ENCODE results near the gene HPD. TPM values are rescaled to one million over a fixed set of nuclear protein-coding genes. Genes with fewer than 3 reads are reported as not detected.
"Not testable (repeated sequence)": the region's sequence is repeated elsewhere in the genome, so short reads cannot be mapped to it uniquely, and the experiment has no call there.

Gene HPD
- total RNA-seq, 1 experiment from 2014 or later, result 0.20 TPM

DNA sequence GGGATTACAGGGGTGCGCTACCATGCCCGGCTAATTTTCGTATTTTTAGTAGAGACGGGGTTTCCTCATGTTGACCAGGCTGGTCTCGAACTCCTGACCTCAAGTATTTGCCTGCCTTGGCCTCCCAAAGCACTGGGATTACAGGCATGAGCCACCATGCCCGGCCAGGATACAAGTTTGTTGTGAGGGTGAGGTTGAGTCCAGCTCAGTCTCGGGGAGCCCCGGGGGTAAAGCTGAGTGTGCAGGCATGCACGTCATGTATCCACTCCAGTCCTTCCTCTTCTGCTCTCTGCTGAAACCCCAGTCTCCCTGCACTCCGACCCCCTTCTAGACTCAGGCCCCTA lies 369 bp downstream of the HPD start:
- H3K4me3 ChIP-seq (ENCODE audit: low read depth, low read length), result no peak overlapping the region
- TF ChIP-seq, protein P1, sequence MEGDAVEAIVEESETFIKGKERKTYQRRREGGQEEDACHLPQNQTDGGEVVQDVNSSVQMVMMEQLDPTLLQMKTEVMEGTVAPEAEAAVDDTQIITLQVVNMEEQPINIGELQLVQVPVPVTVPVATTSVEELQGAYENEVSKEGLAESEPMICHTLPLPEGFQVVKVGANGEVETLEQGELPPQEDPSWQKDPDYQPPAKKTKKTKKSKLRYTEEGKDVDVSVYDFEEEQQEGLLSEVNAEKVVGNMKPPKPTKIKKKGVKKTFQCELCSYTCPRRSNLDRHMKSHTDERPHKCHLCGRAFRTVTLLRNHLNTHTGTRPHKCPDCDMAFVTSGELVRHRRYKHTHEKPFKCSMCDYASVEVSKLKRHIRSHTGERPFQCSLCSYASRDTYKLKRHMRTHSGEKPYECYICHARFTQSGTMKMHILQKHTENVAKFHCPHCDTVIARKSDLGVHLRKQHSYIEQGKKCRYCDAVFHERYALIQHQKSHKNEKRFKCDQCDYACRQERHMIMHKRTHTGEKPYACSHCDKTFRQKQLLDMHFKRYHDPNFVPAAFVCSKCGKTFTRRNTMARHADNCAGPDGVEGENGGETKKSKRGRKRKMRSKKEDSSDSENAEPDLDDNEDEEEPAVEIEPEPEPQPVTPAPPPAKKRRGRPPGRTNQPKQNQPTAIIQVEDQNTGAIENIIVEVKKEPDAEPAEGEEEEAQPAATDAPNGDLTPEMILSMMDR (IDR thresholded peaks at IDR 0.05; ENCODE audit: insufficient read depth in 1 of 2, low read depth in 1 of 2, low read length in 1 of 2, severe bottlenecking in 1 of 2, unreplicated experiment in 1 of 2), result no peak
- DNase-seq, result no peak
- Mint-ChIP-seq H3K9me3 (ENCODE audit: unreplicated experiment) (no peaks in the 10 kb centered on the region), H3K27ac (ENCODE audit: unreplicated experiment) (no peak overlapping the region), H3K4me1 (ENCODE audit: low read depth, unreplicated experiment) (no peaks in the 10 kb centered on the region), H3K4me3 (ENCODE audit: unreplicated experiment) (no peak overlapping the region), H3K36me3 (ENCODE audit: insufficient read depth, unreplicated experiment) (no peaks in the 10 kb centered on the region), H3K27me3 (ENCODE audit: insufficient read depth, unreplicated experiment) (no peaks in the 10 kb centered on the region)
- intact Hi-C loops (cut with micrococcal nuclease; ENCODE audit: unreplicated experiment), result no loop called here
- CTCF ChIA-PET, result no interaction called here
- no peaks in the 10 kb centered on the region for H3K27me3 ChIP-seq (replicated peaks; ENCODE audit: control insufficient read depth, insufficient read depth, low read length)
- BruUV-seq (replicated peaks), result no TSS peak
- H3K36me3 ChIP-seq (ENCODE audit: control insufficient read depth, insufficient read depth, low read length), result no peaks in the 10 kb centered on the region
- no peaks in the 10 kb centered on the region for H3K9me3 ChIP-seq
- H3K4me1 ChIP-seq, result peaks cover 18% of the 10 kb centered on the region
- POLR2A ChIA-PET, result no interaction called here

DNA sequence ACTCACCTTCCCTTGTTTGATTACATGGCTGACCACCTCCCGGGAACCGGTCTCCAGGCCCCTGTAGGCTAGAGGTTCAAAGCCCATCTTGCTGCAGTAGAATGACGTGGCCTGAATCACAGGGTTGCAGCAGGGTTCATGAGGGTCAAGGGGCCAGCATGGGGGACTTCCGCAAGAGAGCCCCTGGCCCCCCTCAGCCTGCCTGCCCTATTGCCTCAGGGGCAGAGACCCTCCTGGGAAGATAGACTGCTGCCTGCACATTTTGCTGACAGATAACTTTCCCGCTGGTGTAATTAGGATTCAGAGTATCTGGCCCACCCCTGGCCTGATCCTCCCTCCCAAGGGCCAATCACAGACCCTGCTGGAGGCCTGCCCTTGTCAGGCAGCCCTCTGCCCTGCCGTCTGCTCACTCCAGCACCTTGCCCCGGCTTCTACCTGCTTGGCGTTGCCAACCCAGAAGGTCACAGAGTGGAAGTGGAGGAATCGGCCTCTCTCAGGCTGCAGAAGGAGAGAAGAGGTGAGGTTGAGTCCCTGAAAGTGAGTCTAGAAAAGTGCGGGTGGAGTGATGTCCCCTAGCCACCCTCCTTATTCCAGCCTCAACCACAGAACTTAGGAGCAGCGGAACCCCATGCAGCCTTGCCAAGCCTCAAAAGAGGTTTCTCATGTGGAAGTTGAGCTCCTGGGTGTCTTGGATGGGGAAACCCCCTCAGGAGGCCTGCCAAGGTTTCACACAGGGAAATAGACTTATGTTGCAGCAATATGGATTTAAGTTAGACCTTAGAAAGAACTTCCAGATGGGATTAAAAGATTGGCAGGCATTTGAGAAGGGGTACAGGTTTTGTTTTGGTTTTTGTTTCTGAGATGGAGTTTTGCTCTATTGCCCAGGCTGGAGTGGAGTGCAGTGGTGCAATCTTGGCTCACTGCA lies 1.1 kb downstream of the HPD start:
- no peaks in the 10 kb centered on the region for H3K9me3 Mint-ChIP-seq (ENCODE audit: unreplicated experiment)
- TF ChIP-seq, protein P1 (IDR thresholded peaks at IDR 0.05; ENCODE audit: insufficient read depth in 1 of 2, low read depth in 1 of 2, low read length in 1 of 2, severe bottlenecking in 1 of 2, unreplicated experiment in 1 of 2), result no peak
- Histone ChIP-seq H3K4me1 (peaks cover 18% of the 10 kb centered on the region), H3K9me3 (no peaks in the 10 kb centered on the region), H3K36me3 (ENCODE audit: control insufficient read depth, insufficient read depth, low read length) (no peaks in the 10 kb centered on the region), H3K4me3 (ENCODE audit: low read depth, low read length) (no peak overlapping the region), H3K27me3 (replicated peaks; ENCODE audit: control insufficient read depth, insufficient read depth, low read length) (no peaks in the 10 kb centered on the region)
- no peaks in the 10 kb centered on the region for H3K4me1 Mint-ChIP-seq (ENCODE audit: low read depth, unreplicated experiment)
- ChIA-PET POLR2A (no interaction called here), CTCF (no interaction called here)
- no TSS peak for BruUV-seq (replicated peaks)
- intact Hi-C loops (cut with micrococcal nuclease; ENCODE audit: unreplicated experiment), result no loop called here
- H3K27ac Mint-ChIP-seq (ENCODE audit: unreplicated experiment), result no peak overlapping the region
- no peak for DNase-seq
- H3K27me3 Mint-ChIP-seq (ENCODE audit: insufficient read depth, unreplicated experiment), result no peaks in the 10 kb centered on the region
- no peak overlapping the region for H3K4me3 Mint-ChIP-seq (ENCODE audit: unreplicated experiment)
- no peaks in the 10 kb centered on the region for H3K36me3 Mint-ChIP-seq (ENCODE audit: insufficient read depth, unreplicated experiment)

DNA sequence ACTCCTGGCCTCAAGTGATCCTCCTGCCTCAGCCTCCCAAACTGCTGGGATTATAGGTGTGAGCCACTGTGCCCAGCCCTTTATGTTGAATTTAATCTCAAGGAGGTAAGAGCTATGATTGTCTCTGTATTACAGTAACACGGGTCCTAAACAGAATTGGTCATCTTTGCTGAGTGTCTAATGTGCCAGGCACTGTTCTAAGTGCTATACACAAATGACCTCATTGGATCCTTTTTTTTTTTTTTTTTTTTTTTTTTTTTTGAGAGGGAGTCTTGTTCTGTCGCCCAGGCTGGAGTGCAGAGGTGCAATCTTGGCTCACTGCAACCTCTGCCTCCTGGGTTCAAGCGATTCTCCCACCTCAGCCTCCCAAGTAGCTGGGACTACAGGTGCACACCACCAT lies 6.3 kb downstream of the HPD start:
- H3K4me1 Mint-ChIP-seq (ENCODE audit: low read depth, unreplicated experiment); DNase-seq; H3K36me3 ChIP-seq (ENCODE audit: control insufficient read depth, insufficient read depth, low read length); H3K27me3 Mint-ChIP-seq (ENCODE audit: insufficient read depth, unreplicated experiment); CTCF ChIA-PET; H3K36me3 Mint-ChIP-seq (ENCODE audit: insufficient read depth, unreplicated experiment); H3K27ac Mint-ChIP-seq (ENCODE audit: unreplicated experiment); intact Hi-C loops (cut with micrococcal nuclease; ENCODE audit: unreplicated experiment); H3K9me3 Mint-ChIP-seq (ENCODE audit: unreplicated experiment); BruUV-seq (replicated peaks); H3K4me3 ChIP-seq (ENCODE audit: low read depth, low read length); H3K4me1 ChIP-seq; H3K4me3 Mint-ChIP-seq (ENCODE audit: unreplicated experiment); H3K9me3 ChIP-seq; H3K27me3 ChIP-seq (replicated peaks; ENCODE audit: control insufficient read depth, insufficient read depth, low read length): not testable (repeated sequence)
- POLR2A ChIA-PET, result interaction anchor here (0.7 kb wide), 1 partner anchor 36 kb away, joined by 9 read pairs; no protein-coding TSS in a partner anchor

All from Caco-2 (cell line).